ENCODE data around the gene RBPJ.
"Not testable (repeated sequence)": the region's sequence is repeated elsewhere in the genome, so short reads cannot be mapped to it uniquely, and the experiment has no call there.

RBPJ gene

GRCh38 chr4:26359521-26359920, 38.7 kb downstream of the RBPJ start:
- H3K27ac Mint-ChIP-seq; H3K9me3 Mint-ChIP-seq; DNase-seq; ATAC-seq (replicated peaks); H3K4me3 Mint-ChIP-seq; H3K27me3 Mint-ChIP-seq: not testable (repeated sequence)
- Mint-ChIP-seq H3K36me3 (ENCODE audit: insufficient read depth) (peaks cover 11% of the 10 kb centered on the region), H3K4me1 (ENCODE audit: low read depth in 2 of 2) (peaks cover 12 to 22% of the 10 kb centered on the region in 2 donors)

GRCh38 chr4:26360273-26360672, 39.5 kb downstream of the RBPJ start:
- no peak for DNase-seq

GRCh38 chr4:26360864-26361263, 40.0 kb downstream of the RBPJ start:
- H3K4me1 Mint-ChIP-seq (ENCODE audit: low read depth in 2 of 2), result peaks cover 10 to 24% of the 10 kb centered on the region in 2 donors
- no peaks in the 10 kb centered on the region for H3K27me3 Mint-ChIP-seq
- DNase-seq, result no peak
- no peaks in the 10 kb centered on the region for H3K9me3 Mint-ChIP-seq
- H3K27ac Mint-ChIP-seq, result peak overlapping the region in 1 of 2 donors; percentile 8
- ATAC-seq (replicated peaks), result no peak
- H3K4me3 Mint-ChIP-seq, result peak overlapping the region; percentile 27 to 58
- H3K36me3 Mint-ChIP-seq (ENCODE audit: insufficient read depth), result peaks cover 14% of the 10 kb centered on the region

More at GRCh38 chr4:26360273-26360672, 39.5 kb downstream of the RBPJ start:
- Mint-ChIP-seq H3K36me3 (ENCODE audit: insufficient read depth) (peaks cover 14% of the 10 kb centered on the region), H3K27ac (no peak overlapping the region), H3K4me3 (peak overlapping the region in 1 of 2 donors; percentile 58), H3K4me1 (ENCODE audit: low read depth in 2 of 2) (peaks cover 10 to 22% of the 10 kb centered on the region in 2 donors), H3K9me3 (no peaks in the 10 kb centered on the region), H3K27me3 (no peaks in the 10 kb centered on the region)
- no peak for ATAC-seq (replicated peaks)

- ATAC-seq (replicated peaks) (peak; percentile 17), DNase-seq (no peak)
- peaks cover 14% of the 10 kb centered on the region for H3K36me3 Mint-ChIP-seq (ENCODE audit: insufficient read depth)
- peak overlapping the region; percentile 27 to 33 for H3K4me3 Mint-ChIP-seq
- H3K27me3 Mint-ChIP-seq, result no peaks in the 10 kb centered on the region
- H3K27ac Mint-ChIP-seq, result peak overlapping the region in 1 of 2 donors; percentile 8
- H3K4me1 Mint-ChIP-seq (ENCODE audit: low read depth in 2 of 2), result peaks cover 10 to 26% of the 10 kb centered on the region in 2 donors
- no peaks in the 10 kb centered on the region for H3K9me3 Mint-ChIP-seq
These were observed 40.5 kb downstream of the RBPJ start for GRCh38 chr4:26361297-26361696.

- no peaks in the 10 kb centered on the region for H3K27me3 Mint-ChIP-seq
- no peak for DNase-seq
- H3K36me3 Mint-ChIP-seq (ENCODE audit: insufficient read depth), result peaks cover 14% of the 10 kb centered on the region
- no peak for ATAC-seq (replicated peaks)
- H3K27ac Mint-ChIP-seq, result peak overlapping the region in 1 of 2 donors; percentile 57
- H3K4me3 Mint-ChIP-seq, result peak overlapping the region in 1 of 2 donors; percentile 10
- H3K9me3 Mint-ChIP-seq, result no peaks in the 10 kb centered on the region
- peaks cover 10 to 26% of the 10 kb centered on the region in 2 donors for H3K4me1 Mint-ChIP-seq (ENCODE audit: low read depth in 2 of 2)
These were observed 42.1 kb downstream of the RBPJ start for GRCh38 chr4:26362745-26363439.

- no peaks in the 10 kb centered on the region for H3K9me3 Mint-ChIP-seq
- H3K4me3 Mint-ChIP-seq, result no peak overlapping the region
- no peaks in the 10 kb centered on the region for H3K27me3 Mint-ChIP-seq
- ATAC-seq (replicated peaks), result no peak
- H3K36me3 Mint-ChIP-seq (ENCODE audit: insufficient read depth), result peaks cover 8% of the 10 kb centered on the region
- H3K27ac Mint-ChIP-seq, result no peak overlapping the region
- H3K4me1 Mint-ChIP-seq (ENCODE audit: low read depth in 2 of 2), result peaks cover 12 to 22% of the 10 kb centered on the region in 2 donors
- DNase-seq, result no peak
These were observed 44.8 kb downstream of the RBPJ start for GRCh38 chr4:26365537-26366150.

- Mint-ChIP-seq H3K36me3 (ENCODE audit: insufficient read depth) (peaks cover 9% of the 10 kb centered on the region), H3K27me3 (no peaks in the 10 kb centered on the region), H3K9me3 (no peaks in the 10 kb centered on the region), H3K27ac (no peak overlapping the region), H3K4me3 (no peak overlapping the region), H3K4me1 (ENCODE audit: low read depth in 2 of 2) (peaks cover 12 to 14% of the 10 kb centered on the region in 2 donors)
- DNase-seq (no peak), ATAC-seq (replicated peaks) (no peak)
These were observed 47.0 kb downstream of the RBPJ start for GRCh38 chr4:26367811-26368210.

- Mint-ChIP-seq H3K27me3 (no peaks in the 10 kb centered on the region), H3K27ac (no peak overlapping the region), H3K9me3 (no peaks in the 10 kb centered on the region), H3K4me1 (ENCODE audit: low read depth in 2 of 2) (peaks cover 12 to 20% of the 10 kb centered on the region in 2 donors), H3K36me3 (ENCODE audit: insufficient read depth) (peaks cover 6% of the 10 kb centered on the region), H3K4me3 (no peak overlapping the region)
- DNase-seq (no peak), ATAC-seq (replicated peaks) (no peak)
These were observed 47.9 kb downstream of the RBPJ start for GRCh38 chr4:26368685-26369084.

- Mint-ChIP-seq H3K36me3 (ENCODE audit: insufficient read depth) (peaks cover 6% of the 10 kb centered on the region), H3K27ac (no peak overlapping the region), H3K4me3 (no peak overlapping the region), H3K4me1 (ENCODE audit: low read depth in 2 of 2) (peaks cover 12 to 20% of the 10 kb centered on the region in 2 donors), H3K9me3 (no peaks in the 10 kb centered on the region), H3K27me3 (no peaks in the 10 kb centered on the region)
- ATAC-seq (replicated peaks) (no peak), DNase-seq (no peak)
These were observed 48.3 kb downstream of the RBPJ start for GRCh38 chr4:26369132-26369531.

- ATAC-seq (replicated peaks) (no peak), DNase-seq (no peak)
- Mint-ChIP-seq H3K9me3 (no peaks in the 10 kb centered on the region), H3K27ac (no peak overlapping the region), H3K4me1 (ENCODE audit: low read depth in 2 of 2) (peaks cover 12 to 20% of the 10 kb centered on the region in 2 donors), H3K4me3 (no peak overlapping the region), H3K36me3 (ENCODE audit: insufficient read depth) (peaks cover 6% of the 10 kb centered on the region), H3K27me3 (no peaks in the 10 kb centered on the region)
These were observed 48.8 kb downstream of the RBPJ start for GRCh38 chr4:26369581-26369980.

GRCh38 chr4:26372076-26372475, 51.3 kb downstream of the RBPJ start:
- DNase-seq, result no peak
- Mint-ChIP-seq H3K27ac (no peak overlapping the region), H3K27me3 (peaks cover 6 to 14% of the 10 kb centered on the region in 2 donors), H3K4me3 (no peak overlapping the region), H3K9me3 (no peaks in the 10 kb centered on the region), H3K4me1 (ENCODE audit: low read depth in 2 of 2) (peaks cover 15 to 28% of the 10 kb centered on the region in 2 donors), H3K36me3 (ENCODE audit: insufficient read depth) (peaks cover 4% of the 10 kb centered on the region)
- ATAC-seq (replicated peaks), result no peak

- Mint-ChIP-seq H3K27me3 (peaks cover 6 to 14% of the 10 kb centered on the region in 2 donors), H3K27ac (no peak overlapping the region), H3K4me1 (ENCODE audit: low read depth in 2 of 2) (peaks cover 15 to 28% of the 10 kb centered on the region in 2 donors), H3K36me3 (ENCODE audit: insufficient read depth) (peaks cover 4% of the 10 kb centered on the region), H3K9me3 (no peaks in the 10 kb centered on the region), H3K4me3 (peak overlapping the region in 1 of 2 donors; percentile 49)
- DNase-seq (peak; percentile 57 to 63 (median 60)), ATAC-seq (replicated peaks) (peak; percentile 94)
These were observed 51.8 kb downstream of the RBPJ start for GRCh38 chr4:26372525-26373172.

GRCh38 chr4:26375551-26375950, 54.7 kb downstream of the RBPJ start:
- Mint-ChIP-seq H3K4me1 (ENCODE audit: low read depth in 2 of 2) (peaks cover 25 to 41% of the 10 kb centered on the region in 2 donors), H3K36me3 (ENCODE audit: insufficient read depth) (peaks cover 4% of the 10 kb centered on the region)

More at GRCh38 chr4:26375551-26375950, 54.7 kb downstream of the RBPJ start:
- Mint-ChIP-seq H3K27me3 (peaks cover 13 to 14% of the 10 kb centered on the region in 2 donors), H3K9me3 (no peaks in the 10 kb centered on the region), H3K27ac (no peak overlapping the region), H3K4me3 (no peak overlapping the region)
- DNase-seq, result no peak
- no peak for ATAC-seq (replicated peaks)
